ENCODE data around the gene MAST4.

The MAST4 gene

DNA sequence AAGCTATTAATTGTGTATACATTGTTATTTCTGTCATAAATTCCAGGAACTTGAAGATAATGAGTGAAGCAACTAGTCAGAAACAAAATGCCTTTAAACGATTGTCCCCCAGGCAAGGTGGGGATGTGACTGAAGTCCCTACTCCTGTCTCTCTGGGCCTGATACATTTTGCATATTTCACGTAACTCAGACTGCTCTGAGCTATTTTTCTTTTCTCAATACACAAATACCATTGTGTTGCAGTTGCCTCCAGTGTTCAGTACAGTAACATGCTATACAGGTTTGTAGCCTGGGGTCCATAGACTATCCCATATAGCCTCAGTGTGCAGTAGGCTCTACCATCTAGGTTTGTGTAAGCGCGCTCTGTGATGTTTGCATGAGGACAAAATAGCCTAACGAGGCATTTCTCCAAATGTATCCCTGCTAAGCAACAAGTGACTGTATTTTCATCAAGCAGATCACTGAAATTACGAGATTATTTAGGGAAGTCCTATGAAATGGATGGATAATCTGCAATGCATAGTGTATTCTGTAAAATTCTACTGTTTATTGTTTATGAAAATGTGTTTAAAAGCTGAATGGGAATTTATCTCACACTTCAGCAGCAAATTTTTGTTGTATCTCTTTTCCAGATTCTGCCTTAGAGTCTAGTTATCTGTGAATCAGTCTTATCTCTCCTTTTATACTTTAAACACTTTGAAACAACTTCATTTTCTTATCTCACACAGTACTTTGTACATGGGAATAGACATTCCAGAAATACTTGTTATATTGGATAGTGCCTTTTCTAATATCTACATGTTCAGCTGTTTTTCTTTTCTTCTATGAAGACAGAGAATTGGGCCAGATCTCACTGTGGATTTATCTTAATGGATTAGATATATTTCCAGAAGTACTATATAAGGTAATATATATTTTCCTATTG, 449.9 kb downstream of the MAST4 start:
- no peak for DNase-seq (ENCODE audit: low spot score)

DNA sequence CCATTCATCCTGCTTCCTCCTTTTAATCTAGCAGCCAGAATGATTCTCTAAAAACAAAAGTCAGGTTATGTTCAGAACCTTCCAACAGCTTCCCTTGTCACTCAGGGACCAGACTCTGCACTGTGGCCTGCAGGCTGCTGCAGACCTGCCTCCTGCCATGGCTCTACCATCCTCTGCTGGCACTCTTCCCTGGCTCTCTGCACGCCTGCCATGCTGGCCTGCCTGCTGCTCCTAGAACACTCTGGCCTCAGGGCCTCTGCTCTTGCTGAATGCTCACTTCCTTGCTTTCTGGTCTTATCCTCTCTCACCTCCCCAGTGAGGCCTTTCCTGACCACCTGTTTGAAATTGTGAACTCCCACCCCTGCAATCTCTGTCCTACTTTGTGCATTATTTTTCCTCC, 451.0 kb downstream of the MAST4 start:
- DNase-seq (ENCODE audit: low spot score), result no peak

DNA sequence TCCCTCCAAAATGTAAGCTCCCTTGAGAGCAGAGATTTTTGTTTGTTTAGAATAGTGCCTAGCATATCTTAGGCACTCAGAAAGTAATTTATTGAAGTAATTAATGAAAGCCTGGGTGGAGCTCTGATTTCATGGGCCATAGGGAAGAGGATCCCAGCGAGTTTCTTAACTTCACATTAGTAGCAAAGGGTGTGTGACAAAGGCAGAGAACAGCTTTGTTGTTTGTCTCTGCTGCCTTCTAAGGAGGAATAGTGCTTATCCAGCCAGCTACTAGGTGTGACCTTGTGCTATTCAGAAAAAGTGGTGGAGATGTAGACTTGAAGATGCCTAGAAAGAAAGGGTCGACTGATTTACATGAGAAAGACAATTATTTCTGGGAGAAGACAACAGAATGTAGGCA, 451.4 kb downstream of the MAST4 start:
- DNase-seq (ENCODE audit: low spot score), result no peak

DNA sequence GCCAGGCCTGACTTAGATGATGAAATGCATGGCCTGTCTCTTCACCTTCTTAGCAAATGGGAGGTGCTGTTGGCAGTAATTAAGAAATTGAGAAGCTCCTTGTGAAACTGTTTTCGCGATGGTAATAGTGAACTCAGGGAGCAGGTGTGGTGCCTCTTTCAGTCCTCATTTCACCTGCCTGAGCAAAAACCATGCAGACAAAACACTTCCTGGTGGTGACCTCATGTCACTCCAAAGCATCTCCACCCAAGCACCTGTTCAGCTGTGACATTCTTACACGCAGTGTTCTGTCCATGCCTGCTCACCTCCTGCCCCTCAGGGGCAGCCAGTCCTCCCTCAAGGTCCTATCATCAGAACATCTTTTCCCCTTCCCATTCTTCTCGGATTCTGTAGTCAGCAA, 453.9 kb downstream of the MAST4 start:
- DNase-seq (ENCODE audit: low spot score), result no peak

DNA sequence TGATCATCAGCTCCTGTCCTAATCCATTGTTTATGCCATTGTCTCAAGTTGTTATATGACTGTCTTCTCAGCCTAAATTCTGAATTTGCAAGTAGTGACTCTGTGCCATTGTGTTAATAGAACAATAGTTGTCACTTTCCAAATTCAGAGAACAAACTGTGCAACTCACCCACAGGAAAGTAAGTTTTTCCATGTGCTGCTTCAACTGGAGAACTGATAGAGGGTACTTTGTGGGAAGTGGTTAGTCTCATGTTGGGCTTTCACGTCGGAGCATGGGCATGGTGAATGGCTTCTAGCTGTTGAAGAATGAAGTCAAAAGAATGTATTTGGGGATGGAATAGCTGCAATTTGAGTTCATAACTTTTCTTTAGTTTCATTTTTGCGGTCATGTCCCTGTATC, 454.4 kb downstream of the MAST4 start:
- no peak for DNase-seq (ENCODE audit: low spot score)

DNA sequence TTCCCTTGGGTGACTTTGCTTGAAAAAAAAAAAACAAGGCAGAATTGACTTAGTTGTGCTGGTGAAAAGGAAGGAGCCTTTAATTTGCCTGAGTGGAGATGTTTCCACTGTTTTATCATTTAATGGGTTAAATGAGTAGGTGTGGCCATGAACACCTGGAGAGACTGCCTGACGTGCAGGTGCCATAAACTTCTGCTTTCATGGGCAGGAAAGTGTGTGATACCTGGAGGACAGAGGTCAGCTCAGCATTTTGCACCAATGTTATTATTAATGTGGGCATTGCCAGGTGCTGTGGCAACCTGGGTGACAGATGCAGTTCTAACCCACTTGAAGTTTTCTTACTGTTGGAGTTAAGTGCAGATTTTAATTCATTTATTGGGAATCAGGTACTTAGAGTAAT, 455.0 kb downstream of the MAST4 start:
- no peak for DNase-seq (ENCODE audit: low spot score)

DNA sequence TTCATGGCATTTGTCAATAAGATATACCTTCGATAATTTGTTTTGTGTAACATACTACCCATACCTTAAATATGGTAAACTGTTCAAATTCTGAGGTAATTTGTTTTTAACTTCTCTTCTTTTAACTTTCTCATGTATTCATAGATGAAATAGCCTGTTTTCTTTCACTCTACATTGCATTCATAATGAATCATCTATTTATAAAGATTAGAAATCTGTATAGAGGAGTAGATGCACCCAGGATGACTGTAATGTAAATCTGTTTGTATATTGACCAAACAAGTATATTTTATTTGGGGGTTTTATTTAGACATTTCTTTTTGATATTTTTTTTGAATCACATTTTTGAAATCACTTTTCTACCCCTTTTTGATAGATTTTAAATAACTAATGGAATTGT, 455.8 kb downstream of the MAST4 start:
- no peak for DNase-seq (ENCODE audit: low spot score)

DNA sequence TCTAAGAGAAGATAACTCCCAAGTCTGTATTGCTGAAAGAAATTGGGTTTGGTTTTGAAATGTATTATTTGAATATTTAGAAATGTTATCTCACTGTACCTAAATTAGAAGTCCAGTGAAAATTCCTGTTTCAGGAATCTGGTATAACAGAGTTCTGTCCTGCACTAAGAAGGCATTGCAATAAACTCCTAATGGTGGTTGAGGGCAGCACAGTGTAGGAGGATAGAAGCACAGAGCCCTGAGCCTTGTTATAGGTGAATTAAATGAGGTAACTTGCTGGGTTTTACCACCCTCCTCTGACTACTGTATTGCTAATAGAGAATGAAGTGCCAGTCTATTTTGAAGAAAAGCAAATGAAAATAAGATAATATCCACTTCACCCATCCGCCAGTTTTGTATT, 457.0 kb downstream of the MAST4 start:
- DNase-seq (ENCODE audit: low spot score), result no peak

DNA sequence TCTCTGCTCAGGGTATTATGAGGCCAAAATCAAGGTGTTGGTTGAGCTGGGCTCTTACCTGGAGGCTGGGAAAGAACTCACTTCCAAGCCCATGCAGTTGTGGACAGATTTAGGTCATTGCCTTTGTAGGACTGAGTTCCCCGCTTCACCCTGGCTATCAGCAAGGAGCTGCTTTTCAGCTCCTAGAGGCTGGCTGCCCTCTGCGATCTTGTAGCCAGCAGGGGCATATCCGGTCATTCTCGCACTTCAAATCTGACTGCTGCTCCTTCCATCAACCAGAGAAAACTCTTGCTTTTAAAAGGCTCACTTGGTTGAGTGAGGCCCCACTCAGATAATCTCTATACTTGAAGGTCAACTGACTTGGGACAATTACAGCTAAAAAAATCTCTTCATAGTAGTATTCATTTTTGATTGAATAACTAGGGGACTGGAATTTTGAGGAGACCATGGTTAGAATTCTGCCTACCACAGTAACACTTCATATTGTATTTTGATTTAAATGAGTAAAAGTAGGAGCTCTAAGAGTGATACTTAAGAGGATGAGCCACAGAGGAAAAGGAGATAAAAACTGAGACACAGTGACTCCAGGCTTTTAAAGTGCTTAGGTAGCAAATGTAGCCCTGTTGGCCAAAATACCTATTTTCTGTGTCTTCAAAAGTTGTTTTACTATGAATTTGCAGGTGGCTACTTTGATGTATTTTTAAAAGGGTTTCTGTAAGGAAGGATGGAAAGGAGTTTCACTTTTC, 463.0 kb downstream of the MAST4 start:
- no peak for DNase-seq (ENCODE audit: low spot score)

DNA sequence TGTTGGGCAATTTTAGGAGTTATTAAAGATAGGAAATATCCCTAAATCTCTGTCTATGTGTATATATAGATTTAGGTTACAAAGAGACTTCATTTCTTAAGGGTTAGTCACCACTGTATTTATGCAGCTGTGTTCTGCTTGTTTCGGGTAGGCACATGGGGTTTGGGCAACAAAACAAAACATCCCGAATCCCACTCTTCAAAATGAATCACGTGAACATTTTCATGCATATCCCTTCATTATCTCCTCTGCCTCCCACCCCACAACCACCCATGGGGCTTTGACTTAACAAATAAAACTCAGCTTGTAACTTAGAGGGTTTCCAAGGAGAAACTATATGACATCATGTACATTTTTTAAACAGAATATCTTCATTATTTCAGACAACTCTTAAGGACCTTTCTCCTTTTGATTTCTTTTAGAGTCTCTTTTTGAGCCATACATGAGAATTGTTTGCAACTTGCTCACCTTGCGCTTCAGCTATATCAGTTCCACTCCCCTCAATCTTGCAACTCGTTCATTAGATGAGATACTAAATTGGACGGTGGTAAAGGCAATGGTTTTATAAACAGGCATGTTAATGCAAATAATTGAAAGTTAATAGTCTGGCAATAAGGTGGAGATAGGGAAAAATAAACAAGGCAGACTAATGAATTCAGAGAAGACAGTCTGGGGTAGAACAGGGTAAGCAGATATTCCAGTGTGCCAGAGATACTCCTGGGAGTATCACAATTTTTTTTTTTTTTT, 463.7 kb downstream of the MAST4 start:
- DNase-seq (ENCODE audit: low spot score), result no peak

DNA sequence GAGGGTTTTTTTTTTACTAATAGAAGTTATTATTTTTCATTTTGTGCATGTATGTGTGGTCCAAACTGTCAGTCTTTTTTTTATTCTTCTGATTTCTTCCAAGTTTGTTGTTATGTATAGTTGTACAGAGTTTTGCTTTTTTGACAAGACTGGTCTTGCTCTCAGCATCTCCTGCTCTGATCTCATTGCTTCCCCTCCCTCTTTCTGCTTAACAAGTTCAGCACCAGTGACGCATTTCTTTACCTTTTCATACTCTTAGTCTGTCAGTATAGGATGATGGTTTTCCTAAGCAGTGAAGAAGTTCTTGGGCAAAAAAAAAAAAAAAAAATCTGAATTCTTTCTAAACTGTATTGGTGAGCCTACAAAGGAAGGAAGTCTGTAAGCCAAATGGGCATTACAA, 465.3 kb downstream of the MAST4 start:
- no peak for DNase-seq (ENCODE audit: low spot score)

DNA sequence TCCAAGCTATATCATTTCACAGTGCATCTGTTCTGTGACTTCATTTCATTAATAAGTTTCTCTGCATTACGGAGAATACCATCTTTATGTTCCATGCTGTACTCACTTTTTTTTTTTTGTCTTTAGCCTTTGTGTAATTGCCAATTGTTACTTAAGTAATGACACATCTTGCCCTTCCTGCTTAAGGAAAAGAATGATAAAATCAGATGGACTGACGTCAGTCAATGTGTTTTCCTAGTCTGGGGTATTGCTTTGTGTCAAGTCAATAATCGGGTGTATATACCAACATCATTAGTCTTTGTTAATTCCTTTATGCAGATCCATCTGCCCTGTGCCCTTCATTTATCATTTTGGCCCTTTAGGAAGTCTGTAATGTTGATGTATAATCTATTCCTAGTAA, 466.9 kb downstream of the MAST4 start:
- no peak for DNase-seq (ENCODE audit: low spot score)

DNA sequence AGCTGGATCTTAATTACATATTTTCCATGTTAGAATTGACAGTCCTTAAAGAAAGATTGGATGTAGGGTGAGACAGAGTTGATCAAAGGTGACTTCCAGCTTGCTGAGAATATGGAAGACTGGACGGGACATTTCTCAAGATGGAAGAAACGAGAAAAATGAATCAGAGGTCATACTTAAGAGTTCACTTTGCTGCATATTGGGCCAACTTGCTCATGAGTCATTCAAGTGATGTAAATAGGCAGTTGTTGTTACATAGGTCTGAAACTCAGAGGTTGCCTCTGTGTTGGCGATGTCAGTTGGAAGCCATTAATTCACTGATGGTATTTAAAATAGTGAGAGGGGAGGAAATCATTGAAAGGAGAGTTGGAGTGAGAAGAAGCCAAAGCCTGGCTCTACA, 467.6 kb downstream of the MAST4 start:
- DNase-seq (ENCODE audit: low spot score), result no peak

DNA sequence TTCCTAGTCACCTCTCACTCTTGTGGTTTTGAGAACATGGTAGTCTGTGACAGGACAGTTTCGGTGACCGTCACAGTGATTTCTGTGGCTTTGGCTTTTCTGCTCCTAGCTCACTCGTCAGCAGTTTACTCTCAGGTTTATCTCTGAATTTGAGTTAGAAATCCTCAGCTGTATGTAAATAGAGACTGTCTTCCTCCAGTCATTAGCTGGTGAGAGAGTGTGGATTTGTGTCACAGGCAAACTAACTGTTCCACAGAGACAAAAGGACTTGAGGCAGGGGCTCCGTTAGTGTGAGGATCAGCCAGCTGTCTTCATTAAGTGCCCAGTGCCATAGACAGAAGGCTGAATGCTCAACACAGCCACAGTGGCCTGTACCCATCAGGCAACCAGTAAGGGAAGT, 469.0 kb downstream of the MAST4 start:
- no peak for DNase-seq (ENCODE audit: low spot score)

DNA sequence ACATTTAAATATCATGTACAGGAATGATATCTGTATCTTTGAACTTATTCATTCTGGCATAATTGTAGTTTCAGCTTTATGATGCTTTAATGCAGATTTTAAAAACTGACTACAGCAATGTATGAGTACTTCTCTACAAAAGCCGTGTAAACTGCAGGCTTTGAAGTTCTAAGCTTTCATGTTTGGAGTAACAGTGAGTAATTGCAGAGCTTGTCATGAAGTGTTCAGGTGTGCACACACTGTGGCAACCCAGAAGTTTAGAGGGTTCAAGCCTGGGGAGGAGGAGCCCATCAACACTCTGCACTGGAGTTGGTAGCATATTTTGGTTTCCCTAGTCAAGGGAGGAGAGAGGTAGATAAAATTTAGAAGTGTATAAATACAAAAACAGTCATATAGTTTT, 469.5 kb downstream of the MAST4 start:
- no peak for DNase-seq (ENCODE audit: low spot score)

DNA sequence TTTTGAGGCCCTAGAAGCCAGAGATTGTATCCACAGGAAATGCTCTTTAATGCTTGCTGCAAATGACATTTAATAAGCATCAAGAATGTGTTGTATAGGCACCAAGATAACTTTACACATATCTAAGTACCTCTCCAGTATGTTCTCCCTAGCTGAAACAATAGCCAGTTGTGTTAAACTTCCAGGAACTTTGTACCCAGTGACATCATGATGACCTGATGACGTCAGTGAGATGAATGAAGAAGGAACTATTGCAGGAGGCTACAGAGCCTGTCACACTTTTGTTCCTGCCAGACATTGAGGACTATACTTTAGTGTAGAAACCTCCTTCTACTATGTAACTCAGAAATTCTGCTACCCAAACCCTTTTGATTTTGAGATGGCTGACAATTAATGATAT, 470.6 kb downstream of the MAST4 start:
- no peak for DNase-seq (ENCODE audit: low spot score)

DNA sequence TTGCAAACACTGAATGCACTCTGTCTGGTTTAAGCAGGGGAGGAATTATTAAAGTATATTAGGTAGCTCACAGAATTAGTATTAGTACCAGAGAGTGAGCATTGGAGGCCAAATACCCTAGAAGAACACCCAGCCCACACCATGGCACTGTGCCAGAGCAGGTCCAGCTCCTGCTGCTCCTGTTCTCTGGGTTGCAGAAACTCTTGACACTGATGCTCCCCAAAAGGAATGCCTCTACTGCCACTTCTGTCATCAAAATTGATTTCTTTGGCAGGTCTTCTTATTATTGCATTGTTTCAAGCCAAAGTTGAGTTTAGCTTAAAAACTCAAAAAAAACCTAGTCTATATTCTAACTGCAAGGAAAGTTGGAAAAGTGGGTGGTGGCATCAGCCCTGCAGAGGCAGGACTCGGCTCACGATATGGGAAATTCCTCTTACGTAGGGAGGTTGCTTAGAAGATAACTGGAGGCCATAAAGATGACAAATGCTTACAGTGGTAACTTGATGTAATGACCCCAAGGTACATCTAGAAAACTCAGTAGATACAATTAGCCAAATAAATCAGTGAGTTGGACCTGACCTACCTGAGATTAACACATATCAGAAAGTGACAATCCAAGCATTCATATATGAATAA, 477.0 kb downstream of the MAST4 start:
- no peak for DNase-seq (ENCODE audit: low spot score)

DNA sequence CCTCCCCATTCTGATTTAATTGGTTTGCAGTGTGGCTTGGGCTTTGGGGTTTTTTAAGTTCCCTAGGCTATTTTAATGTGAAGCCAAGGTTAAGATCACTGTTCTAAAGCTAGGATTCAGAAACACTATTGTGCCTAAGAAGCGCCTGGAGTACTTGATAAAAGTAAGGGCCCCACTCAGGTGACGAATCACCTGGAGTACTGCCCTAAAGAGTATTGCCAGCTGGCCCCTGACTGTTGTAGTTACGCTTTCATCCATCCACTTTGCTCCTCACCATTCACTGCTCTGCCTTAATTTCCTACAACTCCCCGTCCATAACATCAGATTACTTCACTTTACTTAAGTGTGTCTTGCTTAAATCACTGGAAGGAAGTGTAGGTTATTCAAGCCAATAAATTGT, 481.1 kb downstream of the MAST4 start:
- DNase-seq (ENCODE audit: low spot score), result no peak

DNA sequence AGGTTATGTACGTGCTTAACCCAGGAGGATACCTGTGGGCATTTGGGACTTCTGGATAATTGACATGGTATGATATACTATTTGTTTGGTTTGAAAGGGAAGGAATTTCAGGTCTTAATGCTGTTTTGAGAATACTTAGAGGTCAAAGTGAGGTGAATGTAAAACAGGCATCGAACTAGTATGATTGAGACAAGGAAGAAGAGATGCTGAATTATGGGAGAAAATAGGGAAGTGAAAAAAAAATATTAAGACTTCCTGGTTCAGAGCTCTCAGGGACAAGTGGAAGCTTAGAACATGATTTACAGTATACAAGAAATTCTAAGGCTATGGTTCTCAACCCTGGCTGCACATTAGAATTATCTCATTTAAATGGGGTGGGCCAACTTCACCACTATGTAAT, 485.1 kb downstream of the MAST4 start:
- DNase-seq (ENCODE audit: low spot score), result no peak

DNA sequence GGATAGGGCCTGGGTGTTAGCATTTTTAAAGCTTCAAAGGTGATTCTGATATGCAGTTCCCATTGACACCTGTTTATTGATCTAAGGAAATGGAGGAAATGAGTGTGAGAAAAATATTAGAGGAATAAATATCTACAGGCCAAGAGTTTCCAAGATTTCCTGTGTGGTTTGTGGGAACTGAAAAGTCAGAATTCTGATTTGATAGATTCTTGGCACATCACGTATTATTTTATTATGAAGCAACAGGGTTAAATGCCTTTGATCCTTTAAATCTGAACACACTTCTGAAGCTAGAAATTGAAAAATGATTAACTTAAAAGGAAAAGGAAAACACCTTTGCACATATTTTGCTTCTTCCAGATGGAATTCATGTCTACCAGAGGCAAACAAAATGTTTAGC, 486.7 kb downstream of the MAST4 start:
- no peak for DNase-seq (ENCODE audit: low spot score)

DNA sequence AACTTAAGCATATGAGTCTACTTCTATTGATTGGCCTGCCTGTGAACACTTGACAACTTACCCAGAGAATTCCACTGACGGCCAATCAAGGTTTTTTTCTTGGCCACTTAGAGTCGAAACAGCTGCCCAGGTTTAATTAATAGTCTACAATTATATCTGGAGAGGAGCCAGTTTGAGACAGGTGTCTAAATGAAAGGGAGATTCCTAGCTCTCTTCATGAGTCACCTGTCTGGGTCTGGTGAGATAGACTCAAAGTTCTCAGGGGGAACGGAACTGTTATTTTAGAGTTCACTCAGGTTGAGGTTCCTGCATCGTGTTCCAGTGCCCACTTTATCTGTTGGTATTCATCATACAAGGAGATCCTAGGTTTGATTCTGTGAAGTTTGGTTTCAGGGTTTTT, 489.4 kb downstream of the MAST4 start:
- no peak for DNase-seq (ENCODE audit: low spot score)

DNA sequence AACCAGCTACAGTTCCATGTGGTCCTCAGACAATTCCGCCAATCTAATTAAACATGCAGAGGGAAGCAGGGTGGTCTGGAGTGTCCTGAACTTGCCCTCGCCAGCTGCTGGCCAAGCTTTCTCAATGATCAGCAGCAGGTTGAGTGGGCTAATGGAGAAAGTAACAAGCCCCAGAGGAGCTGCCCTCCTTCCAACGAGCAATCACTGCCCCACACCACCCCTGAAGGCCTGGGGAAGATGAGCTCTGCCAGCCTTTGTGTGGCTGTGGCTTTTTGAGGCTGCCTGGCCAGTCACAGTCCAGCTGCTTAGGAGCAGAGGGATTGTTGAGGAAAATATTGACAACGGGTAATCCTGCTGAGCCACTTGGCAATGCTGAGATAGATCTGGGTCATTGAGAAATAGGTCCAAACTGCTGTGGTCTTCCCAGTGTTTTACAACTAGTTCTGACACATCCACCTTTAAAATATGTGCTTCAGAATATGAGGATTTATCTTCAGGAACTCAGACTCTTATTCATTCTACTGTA, 493.1 kb downstream of the MAST4 start:
- DNase-seq (ENCODE audit: low spot score), result no peak
